Fibroblast of skin of scalp (primary cell): ENCODE results near the gene MAST4.
"Not testable (repeated sequence)": the region's sequence is repeated elsewhere in the genome, so short reads cannot be mapped to it uniquely, and the experiment has no call there.

ENCODE experiments used
- DNase-seq: peaks from one replicate; pipeline ENCODE4 v3.0.0-alpha.2; 2013

MAST4 gene

GRCh38 chr5:67166460-67167285 lies 570.5 kb downstream of the MAST4 start:
- no peak for DNase-seq

DNA sequence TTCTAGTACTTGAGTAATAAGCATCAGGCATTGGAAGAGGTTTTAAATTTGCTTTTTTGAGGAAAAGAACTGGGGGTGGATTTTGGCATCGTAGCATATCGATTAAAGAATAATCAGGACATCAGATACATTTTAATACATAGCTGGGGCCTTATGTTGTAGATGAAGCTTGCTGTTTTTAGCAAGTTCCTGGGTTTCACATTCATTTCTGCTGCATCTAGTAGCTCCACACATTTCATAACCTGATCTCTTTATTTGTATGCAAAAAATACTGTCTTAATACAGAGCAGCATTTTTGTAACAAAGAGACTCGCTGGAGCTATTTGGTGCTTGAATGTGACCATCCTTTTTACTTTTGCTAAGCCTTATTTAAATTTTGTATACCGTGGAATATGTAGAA lies 571.9 kb downstream of the MAST4 start:
- no peak for DNase-seq

DNA sequence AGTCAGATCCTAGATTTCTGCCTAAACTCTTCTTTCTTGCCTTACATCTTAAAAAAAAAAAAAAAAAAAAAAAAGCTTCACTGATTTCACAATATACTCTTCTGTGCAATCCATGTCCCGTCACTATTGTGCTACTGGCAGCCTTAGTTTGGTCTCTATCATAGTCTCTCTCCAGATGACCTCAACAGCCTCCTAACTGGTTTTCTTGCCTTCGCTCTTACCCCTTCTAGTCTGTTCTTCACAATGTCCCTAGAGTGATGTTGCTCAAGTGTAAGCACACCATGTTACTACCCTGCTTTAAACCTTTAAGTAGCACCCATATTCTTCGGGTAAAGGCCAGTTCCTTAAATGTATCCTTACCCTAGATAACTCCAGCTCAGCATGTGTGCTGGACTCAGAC lies 574.6 kb downstream of the MAST4 start:
- no peak for DNase-seq

DNA sequence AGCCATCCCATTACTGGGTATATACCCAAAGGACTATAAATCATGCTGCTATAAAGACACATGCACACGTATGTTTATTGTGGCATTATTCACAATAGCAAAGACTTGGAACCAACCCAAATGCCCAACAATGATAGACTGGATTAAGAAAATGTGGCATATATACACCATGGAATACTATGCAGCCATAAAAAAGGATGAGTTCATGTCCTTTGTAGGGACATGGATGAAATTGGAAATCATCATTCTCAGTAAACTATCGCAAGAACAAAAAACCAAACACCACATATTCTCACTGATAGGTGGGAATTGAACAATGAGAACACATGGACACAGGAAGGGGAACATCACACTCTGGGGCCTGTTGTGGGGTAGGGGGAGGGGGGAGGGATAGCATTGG lies 577.2 kb downstream of the MAST4 start:
- not testable (repeated sequence) for DNase-seq

- no peak for DNase-seq
These were observed 577.8 kb downstream of the MAST4 start for GRCh38 chr5:67173959-67174358.

GRCh38 chr5:67176936-67177335 lies 580.7 kb downstream of the MAST4 start:
- DNase-seq, result no peak

DNA sequence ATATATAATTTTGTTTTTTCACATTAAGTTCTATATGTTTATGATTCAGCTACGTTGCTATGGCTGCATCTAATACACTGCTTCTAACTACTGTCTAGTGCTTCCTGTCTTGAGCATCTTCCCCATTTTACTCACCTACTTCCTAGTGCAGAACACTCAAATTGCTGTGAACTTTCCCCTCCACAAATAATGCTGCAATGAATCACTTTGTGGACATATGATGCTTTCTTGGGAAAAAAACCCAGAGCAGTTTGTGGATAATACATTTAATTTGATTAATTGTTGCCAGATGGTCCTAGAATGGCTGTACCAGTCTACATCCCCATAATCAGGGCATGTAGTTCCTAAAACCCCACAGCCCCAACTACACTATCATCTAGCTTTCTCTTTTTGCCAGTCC lies 581.9 kb downstream of the MAST4 start:
- no peak for DNase-seq

- DNase-seq, result no peak
These were observed 582.8 kb downstream of the MAST4 start for GRCh38 chr5:67178966-67179365.

GRCh38 chr5:67179697-67180361 lies 583.6 kb downstream of the MAST4 start:
- DNase-seq, result no peak

- no peak for DNase-seq
These were observed 585.5 kb downstream of the MAST4 start for GRCh38 chr5:67181648-67182221.

- peak; percentile 19 for DNase-seq
These were observed 586.2 kb downstream of the MAST4 start for GRCh38 chr5:67182301-67182790.

DNA sequence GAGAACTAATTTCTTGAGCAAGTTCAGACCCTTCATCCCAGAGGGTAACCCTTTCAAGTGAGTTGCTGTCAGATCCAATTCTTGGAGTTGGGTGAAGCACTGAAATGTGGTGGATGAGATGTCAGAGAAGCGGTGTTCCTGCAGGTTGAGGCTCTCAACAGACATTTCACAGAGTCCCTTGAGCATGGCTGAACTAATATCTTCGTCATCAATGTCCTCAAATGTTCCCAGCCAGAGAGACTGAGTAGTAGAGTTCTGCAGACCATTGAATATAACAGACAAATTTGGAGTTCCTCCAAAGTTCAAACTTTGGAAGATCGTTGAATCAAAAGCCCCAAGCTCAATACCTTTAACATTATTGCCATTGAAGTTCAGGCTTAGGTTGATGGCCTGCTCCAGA lies 587.7 kb downstream of the MAST4 start:
- DNase-seq, result no peak

DNA sequence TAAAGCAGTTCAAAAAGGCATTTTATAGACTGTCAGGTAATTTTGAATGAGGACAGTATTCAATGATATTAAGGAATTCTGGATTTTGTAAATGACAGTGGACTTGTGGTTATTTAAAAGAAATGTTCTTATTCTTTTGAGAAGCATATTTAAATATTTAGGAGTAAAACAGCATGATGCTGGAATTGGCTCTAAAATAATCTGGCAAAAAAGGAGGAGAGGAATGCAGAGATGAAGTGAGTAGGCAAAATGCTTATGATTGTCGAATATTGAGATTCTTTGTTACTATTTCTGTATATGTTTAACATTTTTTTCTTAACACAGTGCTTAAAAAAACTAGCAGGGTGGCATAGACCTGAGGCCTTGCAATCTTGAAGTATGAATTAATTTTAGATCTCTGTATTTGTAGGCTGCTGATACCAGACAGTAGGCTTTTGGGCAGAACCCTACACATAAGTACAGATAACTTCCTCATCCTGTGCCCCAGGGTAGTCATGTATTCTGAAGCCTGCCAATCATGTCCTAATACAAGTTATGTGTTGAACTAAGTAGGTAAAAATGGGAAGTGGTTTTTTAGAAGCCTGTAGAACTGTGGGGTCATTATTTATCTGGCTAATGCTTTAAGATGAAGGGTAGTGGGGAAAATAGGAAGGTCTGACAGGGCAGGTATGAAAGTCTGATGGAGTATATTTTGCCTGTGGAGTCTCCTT lies 591.0 kb downstream of the MAST4 start:
- no peak for DNase-seq

GRCh38 chr5:67188274-67189078 lies 592.3 kb downstream of the MAST4 start:
- no peak for DNase-seq

DNA sequence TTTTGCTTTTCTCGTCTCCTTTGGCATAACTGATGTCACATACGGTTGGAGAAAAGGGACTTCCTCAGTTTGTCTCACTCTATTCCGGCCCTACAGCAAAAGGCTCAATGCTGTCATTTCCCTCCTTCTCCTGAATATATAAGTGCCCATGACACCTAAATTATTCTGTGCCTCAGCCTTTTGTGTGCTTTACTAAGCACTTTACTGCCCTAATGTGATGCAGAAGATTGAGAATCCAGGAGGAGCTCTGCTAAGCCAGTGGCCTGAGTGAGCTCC lies 592.8 kb downstream of the MAST4 start:
- no peak for DNase-seq

DNA sequence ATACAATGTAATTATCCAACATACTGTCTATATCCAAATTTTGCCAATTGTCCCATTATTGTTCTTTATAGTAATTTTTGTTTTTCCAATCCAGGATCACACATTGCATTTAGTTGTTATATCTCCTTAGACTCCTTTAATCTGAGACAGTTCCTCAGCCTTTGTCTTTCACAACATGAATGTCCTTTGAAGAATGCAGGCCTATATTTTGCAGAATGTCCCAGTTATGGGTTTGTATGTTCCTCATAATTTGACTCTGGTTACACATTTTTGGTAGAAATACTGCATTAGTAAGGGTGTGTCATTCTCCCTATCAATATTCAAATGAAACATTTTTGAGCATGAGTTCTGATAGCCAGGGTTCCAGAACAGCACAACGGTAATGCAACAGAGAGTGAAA lies 593.7 kb downstream of the MAST4 start:
- no peak for DNase-seq

DNA sequence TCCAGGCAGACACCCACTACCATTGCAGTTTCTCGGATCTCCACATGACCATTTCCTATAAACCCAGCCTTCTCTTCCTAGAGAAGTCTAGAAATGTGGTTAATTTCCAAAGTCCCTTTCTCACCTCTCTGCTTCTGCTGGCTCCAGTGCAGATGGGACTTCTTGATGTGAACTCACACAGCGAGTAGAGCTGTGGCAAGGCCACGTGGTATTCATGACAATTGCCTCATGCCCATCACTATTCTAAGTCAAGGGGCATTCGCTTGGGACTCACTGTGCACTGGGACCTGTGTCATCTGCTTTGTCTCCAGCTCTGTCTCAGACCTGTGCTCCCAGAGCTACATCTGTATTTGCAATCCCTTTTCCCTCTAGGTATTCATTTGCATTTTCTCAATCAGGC lies 594.2 kb downstream of the MAST4 start:
- DNase-seq, result no peak

DNA sequence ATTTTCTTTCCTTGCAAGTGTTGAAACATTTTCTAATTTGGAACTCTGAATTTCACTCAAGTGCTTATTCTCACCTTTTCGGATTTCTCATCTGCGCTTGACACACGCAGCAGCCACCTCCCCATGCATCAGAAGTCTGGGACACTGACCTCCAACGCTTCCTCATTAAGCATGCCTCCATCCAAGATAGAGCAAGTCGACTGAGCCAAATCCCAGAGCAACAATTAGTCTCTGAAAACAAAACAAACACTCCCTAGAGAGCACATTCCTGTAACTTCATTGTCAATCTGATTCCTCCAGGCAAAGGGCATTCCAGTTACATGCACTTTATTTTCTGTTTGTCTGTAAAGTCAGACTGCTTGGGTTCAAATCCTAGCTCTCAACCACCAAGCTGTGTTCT lies 594.7 kb downstream of the MAST4 start:
- DNase-seq, result no peak

GRCh38 chr5:67192719-67193438 lies 596.7 kb downstream of the MAST4 start:
- DNase-seq, result no peak

GRCh38 chr5:67193439-67193807 lies 597.2 kb downstream of the MAST4 start:
- no peak for DNase-seq

DNA sequence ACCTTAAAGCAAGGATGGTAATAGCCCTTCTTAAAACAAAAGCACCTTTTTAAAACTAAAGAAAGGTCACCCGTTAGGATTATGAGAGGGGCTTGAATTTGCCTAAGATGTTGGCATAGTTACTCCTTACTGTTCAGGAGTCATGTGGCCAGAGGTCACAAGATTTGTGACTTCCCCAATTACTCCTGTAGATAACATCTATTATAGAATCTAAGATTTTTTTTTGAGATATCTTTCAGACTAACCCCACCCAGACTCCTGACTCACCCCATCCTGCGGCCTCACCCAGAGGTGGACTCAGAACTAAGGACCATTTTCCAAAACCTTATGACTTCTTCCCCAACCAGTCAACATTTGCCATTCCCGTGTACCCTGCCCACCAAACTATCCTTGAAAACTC lies 598.0 kb downstream of the MAST4 start:
- no peak for DNase-seq
